Activated CD4-positive, alpha-beta T cell treated with anti-CD3 and anti-CD28 coated beads for 4 hours (primary cell): ENCODE data around the gene DIP2B.
"Not testable (repeated sequence)": the region's sequence is repeated elsewhere in the genome, so short reads cannot be mapped to it uniquely, and the experiment has no call there.

ENCODE experiments used
- DNase-seq, 2 donors: peaks; one replicate each; pipeline ENCODE4 v3.0.0-alpha.2; 2020

The DIP2B gene

GRCh38 chr12:50504798-50505674, at the start of gene DIP2B:
TSS of gene DIP2B (plus strand) at chr12:50504985. CDS start at chr12:50505141, 156 bp downstream.
- peak; percentile 96 to 98 for DNase-seq

- DNase-seq, result no peak
Observed at GRCh38 chr12:50458606-50459005, 46.2 kb upstream of the DIP2B start.

- DNase-seq, result no peak
Observed at GRCh38 chr12:50467439-50467838, 37.3 kb upstream of the DIP2B start.

GRCh38 chr12:50477241-50477832, 27.4 kb upstream of the DIP2B start:
- no peak for DNase-seq

- DNase-seq, result no peak
Observed at GRCh38 chr12:50482571-50482970, 22.2 kb upstream of the DIP2B start.

GRCh38 chr12:50483488-50483887, 21.3 kb upstream of the DIP2B start:
- DNase-seq, result no peak

GRCh38 chr12:50488801-50489200, 16.0 kb upstream of the DIP2B start:
- no peak for DNase-seq

GRCh38 chr12:50498119-50498518, 6.7 kb upstream of the DIP2B start:
- not testable (repeated sequence) for DNase-seq

GRCh38 chr12:50505675-50506530, 1.1 kb downstream of the DIP2B start:
- no peak for DNase-seq

- DNase-seq, result no peak
Observed at GRCh38 chr12:50506753-50507473, 2.1 kb downstream of the DIP2B start.

GRCh38 chr12:50507474-50507838, 2.7 kb downstream of the DIP2B start:
- no peak for DNase-seq

GRCh38 chr12:50507930-50508329, 3.1 kb downstream of the DIP2B start:
- DNase-seq, result no peak

- no peak for DNase-seq
Observed at GRCh38 chr12:50508414-50508813, 3.6 kb downstream of the DIP2B start.

GRCh38 chr12:50508970-50509663, 4.3 kb downstream of the DIP2B start:
- no peak for DNase-seq

- no peak for DNase-seq
Observed at GRCh38 chr12:50514526-50515276, 9.9 kb downstream of the DIP2B start.

GRCh38 chr12:50515587-50515986, 10.8 kb downstream of the DIP2B start:
- DNase-seq, result no peak

- no peak for DNase-seq
Observed at GRCh38 chr12:50517421-50518048, 12.8 kb downstream of the DIP2B start.

GRCh38 chr12:50518090-50518489, 13.3 kb downstream of the DIP2B start:
- DNase-seq, result no peak

GRCh38 chr12:50519353-50519752, 14.6 kb downstream of the DIP2B start:
- DNase-seq, result no peak

GRCh38 chr12:50520416-50521207, 15.8 kb downstream of the DIP2B start:
- DNase-seq, result no peak
